GM19023 (cell line): ENCODE data around the gene PLCH2.

Source experiments
- ATAC-seq: cut with Tn5 transposase; IDR thresholded peaks from one replicate; pipeline ENCODE4 v1.9.1; 2021; ENCODE audit warnings: mild to moderate bottlenecking, moderate library complexity; ENCODE audit not compliant: unreplicated experiment

PLCH2 gene

DNA sequence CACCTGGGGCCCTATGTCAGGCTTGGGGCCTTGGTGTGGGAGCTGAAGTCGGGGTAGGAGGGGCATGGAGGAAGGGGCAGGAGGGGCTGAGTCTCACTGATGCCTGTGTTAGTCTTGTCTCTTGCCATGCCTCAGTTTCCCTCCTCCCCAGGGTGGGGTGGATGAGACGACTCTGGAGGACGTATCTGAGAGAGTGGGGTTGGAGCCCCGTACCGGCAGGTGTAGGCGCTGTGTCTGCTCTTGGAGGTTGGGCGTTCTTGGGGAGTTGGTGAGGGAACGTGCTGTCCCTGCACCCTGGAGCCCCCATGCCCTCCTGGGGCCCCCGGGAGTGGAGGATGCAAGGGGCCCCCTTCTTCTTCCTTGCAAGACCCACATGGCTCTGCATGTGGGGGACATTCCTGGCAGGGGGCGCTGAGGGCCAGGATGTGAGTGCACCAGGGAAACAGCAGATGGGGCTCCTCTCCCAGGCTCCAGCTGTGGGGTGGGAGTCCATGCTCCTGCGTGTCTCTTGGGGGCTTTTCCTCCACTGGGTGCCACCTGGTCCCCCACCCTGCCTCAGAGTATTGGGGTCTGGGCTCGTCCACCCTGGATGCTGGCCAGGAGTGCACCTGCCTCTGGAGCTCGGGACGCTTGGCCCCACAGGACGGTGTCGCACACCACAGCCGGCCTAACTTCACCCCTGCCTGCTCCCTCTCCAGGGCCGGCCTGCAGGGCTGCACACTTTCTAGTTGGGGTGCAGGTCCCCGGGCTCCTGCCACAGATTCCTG, 78.7 kb downstream of the PLCH2 start:
- ATAC-seq: no peak
